ENCODE results near the gene GORAB.
A peak's percentile ranks its signal among the peaks of the same experiment; 100 is the strongest.

The GORAB gene

GRCh38 chr1:170559166-170559565 is 27.2 kb downstream of the GORAB start:
- no peak overlapping the region for H3K4me3 ChIP-seq (ENCODE audit: low read length)
- TF ChIP-seq ZNF274 (IDR thresholded peaks at IDR 0.05; ENCODE audit: low read depth, low read length), result peak; percentile 65

GRCh38 chr1:170560681-170561285 is 28.8 kb downstream of the GORAB start:
- no peak overlapping the region for H3K4me3 ChIP-seq (ENCODE audit: low read length)
- TF ChIP-seq ZNF274 (IDR thresholded peaks at IDR 0.05; ENCODE audit: low read depth, low read length), result no peak

GRCh38 chr1:170562646-170563338 is 30.8 kb downstream of the GORAB start:
- TF ChIP-seq ZNF274 (IDR thresholded peaks at IDR 0.05; ENCODE audit: low read depth, low read length), result no peak
- no peak overlapping the region for H3K4me3 ChIP-seq (ENCODE audit: low read length)

GRCh38 chr1:170567214-170567613 is 35.2 kb downstream of the GORAB start:
- H3K4me3 ChIP-seq (ENCODE audit: low read length), result no peak overlapping the region
- TF ChIP-seq ZNF274 (IDR thresholded peaks at IDR 0.05; ENCODE audit: low read depth, low read length), result no peak

GRCh38 chr1:170568197-170568596 is 36.2 kb downstream of the GORAB start:
- H3K4me3 ChIP-seq (ENCODE audit: low read length), result no peak overlapping the region
- no peak for TF ChIP-seq ZNF274 (IDR thresholded peaks at IDR 0.05; ENCODE audit: low read depth, low read length)

- TF ChIP-seq ZNF274 (IDR thresholded peaks at IDR 0.05; ENCODE audit: low read depth, low read length), result no peak
Measured at GRCh38 chr1:170576980-170577379, 45.0 kb downstream of the GORAB start.

GRCh38 chr1:170578359-170578758 is 46.4 kb downstream of the GORAB start:
- no peak overlapping the region for H3K4me3 ChIP-seq (ENCODE audit: low read length)
- TF ChIP-seq ZNF274 (IDR thresholded peaks at IDR 0.05; ENCODE audit: low read depth, low read length), result no peak

More at GRCh38 chr1:170576980-170577379, 45.0 kb downstream of the GORAB start:
- no peak overlapping the region for H3K4me3 ChIP-seq (ENCODE audit: low read length)

- H3K4me3 ChIP-seq (ENCODE audit: low read length), result no peak overlapping the region
- TF ChIP-seq ZNF274 (IDR thresholded peaks at IDR 0.05; ENCODE audit: low read depth, low read length), result no peak
Measured at GRCh38 chr1:170580636-170581440, 48.9 kb downstream of the GORAB start.

GRCh38 chr1:170583186-170583585 is 51.2 kb downstream of the GORAB start:
- H3K4me3 ChIP-seq (ENCODE audit: low read length), result no peak overlapping the region
- no peak for TF ChIP-seq ZNF274 (IDR thresholded peaks at IDR 0.05; ENCODE audit: low read depth, low read length)

GRCh38 chr1:170586321-170587252 is 54.6 kb downstream of the GORAB start:
- no peak overlapping the region for H3K4me3 ChIP-seq (ENCODE audit: low read length)
- no peak for TF ChIP-seq ZNF274 (IDR thresholded peaks at IDR 0.05; ENCODE audit: low read depth, low read length)

- TF ChIP-seq ZNF274 (IDR thresholded peaks at IDR 0.05; ENCODE audit: low read depth, low read length), result no peak
- H3K4me3 ChIP-seq (ENCODE audit: low read length), result no peak overlapping the region
Measured at GRCh38 chr1:170587253-170587593, 55.3 kb downstream of the GORAB start.

- TF ChIP-seq ZNF274 (IDR thresholded peaks at IDR 0.05; ENCODE audit: low read depth, low read length), result no peak
- peak overlapping the region; percentile 23; the same call in 1 of the 2 replicates for H3K4me3 ChIP-seq (ENCODE audit: low read length)
Measured at GRCh38 chr1:170590921-170591705, 59.1 kb downstream of the GORAB start.

GRCh38 chr1:170592591-170593111 is 60.7 kb downstream of the GORAB start:
- no peak overlapping the region for H3K4me3 ChIP-seq (ENCODE audit: low read length)
- TF ChIP-seq ZNF274 (IDR thresholded peaks at IDR 0.05; ENCODE audit: low read depth, low read length), result no peak
